HG03175 (cell line): ENCODE measurements around the gene HMX1.

Experiments
- ATAC-seq: cut with Tn5 transposase; IDR thresholded peaks from one replicate; pipeline ENCODE4 v1.9.1; 2021; ENCODE audit warnings: mild to moderate bottlenecking, moderate library complexity; ENCODE audit not compliant: unreplicated experiment

Gene HMX1

DNA sequence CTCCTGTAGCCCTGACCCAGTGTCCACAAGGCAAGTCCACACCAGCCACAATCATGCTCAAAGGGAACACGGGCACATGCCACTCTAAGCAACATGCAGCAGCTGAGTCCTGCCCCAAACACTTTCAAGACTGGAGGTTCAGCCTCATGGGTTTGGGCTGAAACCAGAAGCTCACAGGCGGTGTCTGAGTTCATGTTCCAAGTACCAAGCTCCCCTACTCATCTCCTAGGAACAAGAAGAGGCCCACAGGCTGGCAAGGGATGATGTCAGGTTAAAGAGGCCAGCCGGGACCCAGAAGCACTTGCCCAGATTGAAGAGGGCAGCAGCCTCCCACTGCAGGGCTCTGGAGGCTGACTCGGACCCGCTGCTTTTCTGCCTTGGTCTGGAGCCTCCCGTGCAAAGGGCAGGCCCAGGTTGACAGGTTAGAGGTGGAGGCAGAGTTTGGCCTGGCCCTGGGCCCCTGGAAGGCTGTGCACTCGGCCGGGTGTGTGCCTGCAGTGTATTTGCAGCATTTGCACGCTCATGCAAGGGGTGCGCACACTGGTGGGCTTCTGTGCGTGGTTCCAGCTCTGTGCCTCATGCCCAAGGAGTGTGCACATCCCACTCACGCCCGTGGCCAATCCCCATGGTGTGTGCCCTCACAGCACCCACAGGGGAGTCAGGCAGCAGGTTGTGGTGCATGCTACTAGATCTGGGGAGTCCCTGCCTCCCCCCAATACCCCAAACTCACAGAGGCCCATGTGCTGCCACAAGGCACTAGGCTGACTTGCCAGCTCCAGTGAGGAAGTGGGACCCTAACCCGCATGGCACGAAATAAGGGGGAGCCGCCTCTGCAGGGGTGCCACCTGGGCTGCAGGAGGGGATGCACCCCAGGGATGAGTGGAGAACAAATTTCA, 2.4 kb downstream of the HMX1 start:
- no peak for ATAC-seq

DNA sequence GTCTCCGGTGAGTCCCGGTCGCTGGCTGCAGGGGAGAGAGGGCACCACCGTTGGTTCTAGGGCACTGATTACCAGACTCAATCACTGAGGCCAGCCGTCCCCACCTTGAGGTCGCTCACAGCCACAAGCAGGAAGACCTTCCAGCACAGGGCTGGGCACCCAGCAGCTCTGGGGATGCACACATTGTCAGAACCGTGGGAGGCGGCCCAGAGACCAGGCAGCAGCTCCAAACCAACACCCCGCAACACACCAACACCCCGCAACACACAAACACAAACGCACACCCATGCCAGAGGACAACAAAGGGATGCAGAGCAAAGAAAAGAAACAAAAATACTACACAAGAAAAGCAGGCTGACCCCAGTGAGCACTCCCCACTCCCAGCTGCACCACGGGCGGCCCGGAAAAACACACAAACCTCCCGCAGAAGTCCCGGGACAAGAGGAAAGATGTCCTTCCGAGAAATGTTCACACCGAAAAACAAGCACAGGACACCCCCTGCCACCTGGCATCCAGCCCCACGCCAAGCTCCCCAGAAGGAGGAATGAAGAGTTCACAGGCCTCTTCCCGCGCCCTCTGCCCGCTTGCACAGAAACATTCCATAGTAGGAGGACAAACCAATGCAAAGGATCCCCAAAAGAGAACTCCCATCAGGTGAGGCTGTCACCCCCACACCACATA, 3.2 kb downstream of the HMX1 start:
- no peak for ATAC-seq

DNA sequence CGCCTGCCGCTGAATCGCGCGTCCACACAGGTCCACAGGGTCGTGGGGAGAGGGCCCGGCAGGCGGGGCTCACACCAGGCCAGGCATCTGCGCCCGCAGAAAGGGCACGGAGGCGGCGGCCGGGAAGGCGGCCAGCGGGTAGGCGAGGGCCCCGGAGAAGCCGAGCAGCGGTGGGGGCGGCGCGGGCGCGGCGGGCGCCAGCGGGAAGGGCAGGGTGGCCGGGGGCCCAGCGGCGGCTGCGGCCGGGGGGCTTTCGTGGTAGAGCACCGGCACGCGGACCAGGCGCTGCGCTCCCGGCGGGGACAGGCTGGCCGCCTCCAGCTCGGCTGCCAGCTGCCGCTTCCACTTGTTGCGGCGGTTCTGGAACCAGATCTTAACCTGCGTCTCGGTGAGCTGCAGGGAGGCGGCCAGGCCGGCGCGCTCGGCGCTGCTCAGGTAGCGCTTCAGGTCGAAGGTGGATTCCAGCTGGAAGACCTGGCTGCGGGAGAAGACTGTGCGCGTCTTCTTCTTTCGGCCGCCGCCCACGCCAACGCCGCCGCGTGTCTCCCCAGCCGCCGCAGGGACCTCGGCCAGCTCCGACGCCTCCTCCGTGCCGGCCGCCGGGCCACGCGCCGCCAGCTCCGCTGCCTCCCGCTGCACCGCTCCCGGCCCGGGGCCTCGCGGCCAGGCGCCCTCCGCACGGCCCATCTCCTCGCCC, 3.9 kb downstream of the HMX1 start:
- no peak for ATAC-seq

DNA sequence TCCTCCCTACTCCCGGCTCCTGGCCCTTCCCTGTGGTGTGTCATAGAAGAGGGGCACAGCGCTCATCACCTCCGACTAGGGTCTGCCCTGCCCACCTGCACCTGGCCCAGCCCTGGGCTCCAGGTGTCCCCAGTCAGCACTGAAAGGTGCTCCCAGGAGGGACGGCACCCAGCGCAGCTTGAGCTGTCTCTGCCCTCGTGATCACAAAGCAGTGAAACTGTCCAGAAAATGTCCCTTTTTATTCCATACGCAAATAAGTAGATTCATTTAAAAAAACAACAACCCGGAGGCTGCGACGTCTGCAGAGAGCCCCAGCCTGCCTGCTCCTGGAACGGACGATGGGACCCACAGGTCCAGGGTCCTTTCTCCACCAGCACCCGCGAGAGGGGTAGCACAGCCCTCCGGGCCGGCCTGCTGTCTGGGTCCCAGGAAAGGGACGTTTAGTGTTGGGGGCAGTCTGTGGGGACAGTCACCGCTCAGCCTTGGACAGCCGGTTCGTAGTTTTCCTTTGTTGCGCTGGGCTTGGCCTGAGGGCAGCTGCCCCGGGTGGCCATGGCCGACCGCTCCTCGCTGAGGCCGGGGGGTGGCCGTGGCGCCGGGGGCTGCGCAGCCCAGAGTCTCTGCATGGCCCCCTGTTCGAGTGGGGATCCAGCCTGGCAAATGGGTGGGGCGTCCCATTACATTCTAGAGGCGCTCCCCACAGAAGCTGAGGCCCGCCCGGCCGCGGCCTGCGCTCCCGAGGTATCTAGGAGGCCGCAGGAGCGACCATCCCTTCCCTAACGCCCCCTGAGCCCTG, 4.6 kb downstream of the HMX1 start:
- no peak for ATAC-seq

DNA sequence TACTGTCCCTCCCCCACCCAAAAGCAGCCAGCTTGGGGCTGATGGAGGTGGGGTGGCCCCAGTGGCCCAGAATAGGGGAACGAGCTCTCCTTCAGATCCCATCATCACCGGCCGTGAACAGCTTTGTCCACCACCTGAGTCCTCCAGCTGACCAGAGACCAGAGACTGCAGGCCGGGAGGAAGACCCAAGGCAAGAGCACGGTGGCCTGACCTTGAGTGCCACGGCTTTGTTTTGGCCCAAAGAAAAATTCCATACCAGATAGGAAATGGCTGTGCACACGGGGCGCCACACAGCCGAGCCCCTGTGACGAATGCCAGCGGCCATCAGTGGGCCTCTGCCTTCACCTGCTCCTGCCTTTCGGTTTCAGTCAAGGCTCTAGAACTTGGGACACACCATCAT, 5.2 kb downstream of the HMX1 start:
- ATAC-seq, result no peak

DNA sequence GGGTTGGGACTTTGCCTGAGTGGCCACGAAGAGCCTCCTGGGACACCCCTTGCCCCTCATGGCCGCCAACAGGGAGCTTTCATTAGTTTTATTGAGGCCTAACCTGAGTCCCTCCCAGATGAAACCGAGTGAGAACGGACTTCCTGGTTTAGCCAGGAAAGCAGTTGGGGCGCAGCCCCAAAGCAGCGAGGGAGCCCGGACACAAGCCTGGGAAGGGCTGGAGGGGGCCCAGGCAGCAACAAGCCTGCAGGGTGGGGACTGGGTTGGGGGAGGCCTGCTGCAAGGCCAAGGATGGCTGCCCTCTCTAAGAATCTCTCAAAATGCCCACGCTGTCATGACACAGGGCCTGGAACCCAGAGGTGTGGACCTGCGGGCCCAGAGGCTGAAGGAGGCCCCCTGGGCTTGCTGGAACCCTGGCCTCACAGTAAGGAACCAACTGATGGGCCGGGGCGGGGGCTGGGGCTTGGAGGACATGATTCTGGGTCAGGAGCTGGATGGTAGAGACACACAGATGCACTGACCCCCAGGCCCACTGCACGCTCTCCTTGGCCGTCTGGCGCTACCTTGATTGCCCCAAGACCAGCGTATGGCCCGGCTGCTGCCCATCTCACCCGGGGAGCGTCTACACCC, 5.8 kb downstream of the HMX1 start:
- no peak for ATAC-seq

DNA sequence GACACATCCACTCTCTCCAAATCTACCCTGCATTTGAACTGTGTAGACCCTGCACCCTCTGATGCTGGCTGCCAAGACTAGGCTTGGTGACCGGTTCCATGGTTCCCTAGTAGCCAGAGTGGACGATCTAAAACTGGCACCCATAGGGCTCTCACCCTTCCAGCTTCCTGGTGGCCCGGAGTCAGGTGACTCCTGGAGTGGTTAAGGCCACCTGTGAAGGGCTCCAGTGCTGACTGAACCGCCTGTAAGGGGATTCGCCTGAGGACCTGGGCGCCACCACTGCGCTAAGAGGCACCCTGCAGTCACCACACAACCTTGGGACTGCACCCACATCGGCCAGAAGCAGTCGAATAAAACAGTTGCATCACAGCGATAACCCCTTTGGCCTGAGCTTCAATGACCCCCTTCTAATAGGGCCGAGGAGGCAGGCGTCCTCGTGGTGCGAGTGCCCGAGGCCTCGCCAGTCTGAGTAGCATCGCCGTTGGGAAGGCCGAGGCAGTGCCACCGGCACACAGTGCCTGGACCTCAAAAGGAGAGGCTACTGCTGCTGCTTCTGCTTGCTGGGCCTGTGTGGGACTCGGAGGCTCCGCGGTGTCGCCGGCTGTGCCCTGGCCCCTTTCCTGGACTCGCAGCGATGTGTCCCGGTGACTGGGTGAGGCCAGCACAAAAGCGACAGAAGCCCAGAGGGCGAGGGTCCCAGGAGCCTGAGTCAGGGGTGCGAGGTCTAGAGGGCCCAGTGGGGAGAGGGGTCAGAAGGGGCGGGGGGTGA, 6.5 kb downstream of the HMX1 start:
- no peak for ATAC-seq

DNA sequence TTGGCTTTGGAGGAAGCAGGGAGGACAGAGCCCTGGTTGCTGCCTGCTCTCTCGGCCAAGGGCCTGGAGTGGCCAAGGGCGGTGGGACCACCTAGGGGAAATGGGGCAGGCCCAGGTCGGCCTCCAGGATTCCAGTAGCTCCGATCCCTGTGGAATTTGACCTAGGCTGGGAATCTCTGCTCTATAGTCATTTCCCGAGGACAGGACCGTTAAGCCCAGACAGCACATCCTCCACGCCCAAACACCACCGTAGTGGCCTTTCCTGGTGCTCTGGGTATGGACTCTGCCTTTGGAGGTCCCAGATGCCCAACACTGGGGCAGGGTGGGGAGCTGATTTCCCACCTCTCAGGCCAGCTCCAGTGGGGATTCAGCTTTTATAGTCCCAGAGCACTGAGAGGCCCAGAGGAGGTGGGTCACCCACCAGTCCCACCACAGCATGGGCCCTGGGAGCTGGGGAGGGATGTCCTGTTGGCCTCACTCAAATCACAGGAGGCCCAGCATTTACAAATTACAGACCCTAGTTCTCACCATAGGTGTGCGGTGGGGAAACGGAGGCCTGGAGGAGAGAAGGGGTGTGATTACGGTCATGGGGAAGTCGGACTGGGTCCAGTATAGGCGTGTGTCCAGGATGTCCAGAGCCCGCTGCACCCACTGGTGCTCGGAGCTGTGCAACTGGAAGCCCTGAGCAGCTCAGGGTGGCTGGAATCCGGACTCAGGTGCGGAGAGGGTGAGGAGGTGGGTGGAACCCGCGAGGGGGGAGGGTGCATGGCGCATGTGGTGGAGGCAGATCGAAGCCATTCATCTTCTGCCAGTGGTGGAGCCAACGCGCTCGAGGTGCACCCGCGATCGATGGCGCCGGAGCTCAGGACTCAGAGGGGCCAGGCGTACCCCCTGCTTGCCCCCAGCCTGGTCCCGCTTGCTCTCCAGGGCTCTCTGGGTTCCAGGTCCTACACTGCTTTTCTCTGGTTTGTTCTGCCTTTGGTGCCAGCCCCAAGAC, 7.7 kb downstream of the HMX1 start:
- no peak for ATAC-seq

DNA sequence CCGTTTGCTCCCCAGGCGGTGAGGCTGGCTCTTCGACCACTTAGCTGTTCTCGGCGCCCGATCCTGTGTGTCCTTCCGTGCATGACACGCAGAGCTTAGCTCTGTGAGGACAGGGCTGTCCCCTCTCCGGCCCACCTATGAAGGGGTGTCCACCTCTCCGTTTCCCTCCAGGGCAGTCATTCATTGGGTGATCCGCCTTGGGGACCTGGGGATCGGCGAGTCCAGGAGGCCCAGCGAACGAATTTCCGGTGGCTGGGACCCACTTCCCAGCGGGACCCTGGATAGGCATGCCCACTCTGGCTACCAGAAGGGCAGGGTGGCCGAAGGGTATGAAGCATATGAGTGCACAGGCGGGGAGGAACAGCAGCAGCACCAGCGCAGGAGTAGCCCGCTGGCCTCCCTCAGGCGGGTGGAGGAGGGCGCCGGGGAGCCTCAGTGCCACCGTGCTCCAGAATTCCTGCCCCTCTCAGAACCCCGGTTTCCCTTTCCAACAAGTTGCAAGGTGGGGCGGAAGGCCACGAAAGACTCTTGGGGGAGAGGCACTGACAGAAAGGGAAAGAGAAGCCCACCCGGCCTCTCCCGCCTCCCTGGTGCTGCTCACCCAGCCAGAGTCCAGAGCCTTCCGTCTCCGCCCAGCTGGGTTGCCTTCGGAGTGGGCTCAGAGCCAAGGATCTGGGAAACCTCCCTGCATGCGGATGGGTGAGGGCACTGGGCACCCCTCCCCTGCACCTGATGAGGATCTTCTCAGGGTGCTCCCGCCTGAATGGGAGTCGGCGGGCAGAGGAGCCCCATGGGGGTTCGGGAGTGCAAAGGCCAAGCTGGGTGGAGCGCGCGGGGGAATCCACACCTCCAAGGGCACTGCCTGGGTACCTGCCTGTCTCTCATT, 8.6 kb downstream of the HMX1 start:
- ATAC-seq, result no peak

DNA sequence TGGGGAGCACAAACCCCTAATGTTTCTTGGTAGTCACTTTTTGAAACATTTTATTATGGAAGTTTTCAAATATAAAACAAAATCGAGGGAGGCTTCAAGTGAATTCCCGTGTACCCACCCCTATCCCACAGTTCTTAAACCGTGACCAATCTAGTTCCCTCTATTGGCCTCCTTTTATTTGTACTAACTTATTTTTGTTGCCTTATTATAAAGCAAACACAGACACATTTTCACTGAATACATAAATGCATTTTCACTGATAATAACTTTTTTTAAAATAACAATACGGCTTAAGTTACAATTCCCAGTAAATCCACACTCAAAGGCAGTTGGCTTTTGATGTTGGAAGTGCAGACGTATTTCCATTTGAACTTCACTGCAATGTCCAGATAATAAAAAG, 9.3 kb downstream of the HMX1 start:
- ATAC-seq, result no peak

DNA sequence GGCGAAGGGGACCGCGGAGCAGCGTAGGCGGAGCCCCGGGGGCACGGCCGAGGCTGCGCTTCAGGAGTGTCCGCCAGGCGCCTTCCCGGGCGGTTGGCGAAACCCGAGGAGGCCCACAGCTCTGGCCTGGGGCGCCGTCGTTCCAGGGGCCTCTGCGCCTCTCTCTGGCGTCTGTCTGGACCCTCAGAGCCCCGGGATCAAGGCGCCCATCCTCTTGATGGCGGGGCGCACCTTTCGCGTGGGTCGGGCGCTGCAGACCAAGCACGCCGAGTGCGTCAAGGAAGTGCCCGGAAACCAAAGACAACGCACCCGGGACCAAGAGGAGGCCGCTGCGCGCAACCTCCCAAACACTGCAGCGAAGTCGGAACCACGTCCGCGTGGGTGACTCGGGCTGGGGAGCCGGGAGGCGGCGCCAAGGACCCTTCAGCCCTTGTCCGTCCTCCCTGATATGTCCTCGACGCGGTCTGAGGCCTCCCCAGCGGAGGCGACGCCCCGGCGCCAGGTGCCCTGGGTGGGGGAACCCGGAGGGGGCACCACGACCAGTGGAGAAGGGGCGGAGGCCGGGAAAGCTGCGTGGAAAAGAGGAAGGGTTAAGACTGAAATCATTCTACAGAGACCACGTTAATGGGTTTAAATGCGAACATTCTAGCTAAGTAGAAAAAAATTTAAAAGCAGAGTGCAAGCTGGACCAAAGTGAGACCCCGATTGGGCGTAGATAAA, 9.9 kb downstream of the HMX1 start:
- no peak for ATAC-seq

DNA sequence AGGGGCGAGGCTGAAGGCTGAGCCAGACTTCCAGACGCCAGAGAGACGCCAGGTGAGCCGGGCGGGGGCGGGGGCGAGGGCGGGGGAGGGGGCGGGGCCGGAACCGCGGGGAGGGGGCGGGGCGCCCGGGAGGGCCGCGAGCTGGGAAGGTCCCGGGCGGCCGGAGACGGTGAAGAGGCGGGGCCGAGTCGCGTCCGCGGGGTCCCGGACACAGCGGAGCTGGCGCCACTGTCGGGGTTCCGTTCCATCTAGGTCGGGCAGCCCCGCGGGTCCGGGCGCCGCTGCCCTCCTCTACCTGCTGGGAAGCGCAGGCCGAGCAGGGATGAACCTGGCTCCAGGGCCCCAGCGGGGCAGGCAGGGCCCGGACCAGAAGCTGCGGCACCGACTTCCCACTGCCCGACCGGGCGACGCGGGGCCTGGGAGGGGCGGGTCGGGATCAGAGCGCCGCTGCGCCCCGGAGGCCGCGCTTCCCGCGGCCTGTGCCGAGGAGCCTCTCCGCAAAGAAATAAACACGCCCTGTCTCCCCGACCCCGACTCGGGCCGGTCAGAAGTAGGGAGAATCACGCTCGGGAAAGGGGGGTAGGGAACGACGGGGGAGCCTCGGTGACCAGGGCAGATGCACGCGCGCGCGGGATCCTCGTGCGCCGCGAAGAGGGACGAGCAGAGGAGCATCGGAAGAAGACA, 10.6 kb downstream of the HMX1 start:
- ATAC-seq, result no peak

DNA sequence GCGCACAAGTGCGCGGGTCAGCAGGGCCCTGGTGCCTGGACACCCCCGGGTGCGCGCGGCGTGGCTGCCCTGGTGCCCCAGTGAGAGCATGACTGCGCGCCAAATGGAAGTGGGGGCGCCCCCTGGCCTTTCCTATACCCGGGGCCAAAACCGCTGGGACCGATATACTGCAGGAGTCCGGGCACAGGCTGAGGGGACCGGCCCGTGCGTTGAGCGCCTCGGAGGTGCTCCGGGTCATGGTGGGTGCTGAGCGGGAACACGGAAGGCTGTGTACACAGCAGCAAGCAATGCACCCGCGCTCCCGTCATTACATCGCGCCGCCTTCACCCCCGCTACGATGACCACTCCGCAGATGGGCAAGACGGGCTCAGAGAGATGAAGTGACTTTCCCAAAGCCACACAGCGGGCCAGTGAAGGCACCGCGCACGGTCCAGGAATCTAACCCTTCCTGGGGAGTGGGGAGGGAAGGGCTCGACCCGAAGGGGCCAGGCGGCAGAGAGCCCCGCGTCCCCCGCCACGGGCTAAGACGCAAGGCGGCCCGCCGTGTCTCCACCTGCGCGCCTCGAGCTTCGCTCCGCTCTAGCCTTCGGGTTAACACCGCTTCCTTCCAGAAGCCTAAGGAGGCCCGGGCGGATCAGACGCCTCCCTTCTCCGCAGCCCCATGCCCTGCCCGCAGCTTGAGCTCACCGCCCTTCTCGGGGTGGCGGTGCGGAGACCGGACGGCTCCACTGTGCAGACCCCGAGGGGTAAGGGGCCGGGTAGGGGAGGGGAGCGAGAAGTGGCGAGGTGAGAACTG, 11.3 kb downstream of the HMX1 start:
- ATAC-seq, result no peak

DNA sequence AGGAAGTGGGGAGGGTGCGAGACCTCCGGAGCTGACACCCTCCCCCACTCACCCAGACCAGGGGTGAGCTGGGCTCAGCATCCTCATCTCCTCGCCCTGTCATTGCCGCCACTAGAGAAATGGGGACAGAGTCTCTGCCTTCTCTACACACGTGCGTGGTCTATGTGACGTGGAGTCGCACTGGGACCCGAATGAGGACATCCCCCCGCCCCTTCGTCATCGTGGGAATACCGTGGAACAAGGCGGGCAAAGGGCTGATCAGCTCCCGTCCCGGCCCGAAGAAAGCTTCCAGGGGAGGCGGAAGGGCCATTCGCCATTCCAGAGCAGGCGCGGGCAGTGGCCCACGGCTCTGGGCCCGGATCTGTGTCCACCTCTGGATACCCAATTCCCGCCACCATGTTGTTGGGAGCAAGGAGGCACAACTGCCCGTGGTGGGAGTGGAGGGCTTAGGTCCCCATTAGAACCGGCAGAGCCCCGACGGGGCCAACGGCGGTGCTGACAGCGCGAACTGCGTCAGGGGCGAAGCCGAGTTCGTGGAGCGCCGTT, 12.0 kb downstream of the HMX1 start:
- no peak for ATAC-seq

DNA sequence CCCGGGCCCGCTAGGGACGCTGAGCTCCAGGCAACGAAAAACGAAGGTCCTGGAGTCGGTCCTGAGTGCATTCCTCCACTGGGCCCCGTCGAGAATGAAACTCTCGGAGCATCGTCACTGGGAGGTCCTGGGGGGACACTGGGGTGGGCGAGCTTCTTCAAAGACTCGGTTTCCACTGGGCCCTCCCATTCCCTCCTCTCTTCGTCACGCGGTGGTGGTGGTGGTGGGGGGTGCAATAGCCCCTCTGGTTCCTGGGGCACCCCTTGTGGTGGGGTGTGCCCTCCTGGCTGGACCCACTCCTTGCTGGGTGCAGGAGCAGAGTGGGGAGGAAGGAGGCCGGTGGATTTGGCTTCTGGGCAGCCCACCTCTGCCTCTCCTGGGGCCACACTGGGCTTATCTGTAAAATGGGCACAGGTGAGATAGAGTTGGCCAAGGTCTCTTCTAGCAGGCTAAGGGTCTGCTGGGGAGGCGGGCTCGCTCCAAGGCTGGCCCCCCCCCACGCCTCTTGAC, 12.9 kb downstream of the HMX1 start:
- no peak for ATAC-seq
